ENCODE data around the gene SUSD1.

DNA sequence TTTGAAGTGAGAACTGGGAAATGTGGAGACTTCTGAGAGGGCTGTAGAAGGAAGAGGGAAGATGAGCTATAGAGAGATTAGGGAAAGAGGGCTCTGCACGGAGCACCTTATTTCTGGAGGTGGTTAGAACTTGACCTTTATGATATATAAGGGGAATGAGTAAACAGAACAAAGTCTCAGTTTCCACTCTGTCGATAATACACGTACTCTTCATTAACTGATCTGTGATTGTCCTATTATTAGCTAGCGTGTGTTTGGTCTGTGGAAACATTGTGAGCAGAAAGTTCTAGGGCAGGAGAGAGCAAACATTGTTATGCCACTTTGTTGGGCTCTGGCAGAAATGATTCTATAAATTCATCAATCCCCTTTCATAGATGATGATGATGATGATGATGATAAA lies 159.9 kb downstream of the SUSD1 start:
- TF ChIP-seq ZNF660 (tag by site-specific recombination; IDR thresholded peaks at IDR 0.05) (no peak), ZNF514 (tag by site-specific recombination; IDR thresholded peaks at IDR 0.05) (no peak), CTCF (tag by site-specific recombination; IDR thresholded peaks at IDR 0.05) (no peak), ZNF560 (tag by site-specific recombination; IDR thresholded peaks at IDR 0.05; ENCODE audit: borderline replicate concordance) (no peak)
- TF ChIP-seq, protein P1, sequence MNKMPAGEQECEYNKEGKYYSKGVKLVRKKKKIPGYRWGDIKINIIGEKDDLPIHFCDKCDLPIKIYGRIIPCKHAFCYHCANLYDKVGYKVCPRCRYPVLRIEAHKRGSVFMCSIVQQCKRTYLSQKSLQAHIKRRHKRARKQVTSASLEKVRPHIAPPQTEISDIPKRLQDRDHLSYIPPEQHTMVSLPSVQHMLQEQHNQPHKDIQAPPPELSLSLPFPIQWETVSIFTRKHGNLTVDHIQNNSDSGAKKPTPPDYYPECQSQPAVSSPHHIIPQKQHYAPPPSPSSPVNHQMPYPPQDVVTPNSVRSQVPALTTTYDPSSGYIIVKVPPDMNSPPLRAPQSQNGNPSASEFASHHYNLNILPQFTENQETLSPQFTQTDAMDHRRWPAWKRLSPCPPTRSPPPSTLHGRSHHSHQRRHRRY (tag by site-specific recombination; IDR thresholded peaks at IDR 0.05): no peak

Data from HEK293 (cell line).